HFF-Myc (cell line): ENCODE data around the gene CCNY.

Experiments
- DNase-seq: peaks from one replicate; pipeline ENCODE4 v3.0.0-alpha.2; 2011; ENCODE audit warnings: low read depth; ENCODE audit errors: extremely low read depth
- H3K4me3 ChIP-seq: replicated peaks from 2 replicates; pipeline ENCODE4 v1.5.1; 2011; ENCODE audit warnings: low read depth, mild to moderate bottlenecking, control low read depth, low read length
- TF ChIP-seq, protein P1 (sequence below): IDR thresholded peaks from 2 replicates; pipeline ENCODE4 v1.5.1; 2012; ENCODE audit warnings: mild to moderate bottlenecking, low read depth, low read length, control low read depth; ENCODE audit errors: missing control alignments

The CCNY gene

DNA sequence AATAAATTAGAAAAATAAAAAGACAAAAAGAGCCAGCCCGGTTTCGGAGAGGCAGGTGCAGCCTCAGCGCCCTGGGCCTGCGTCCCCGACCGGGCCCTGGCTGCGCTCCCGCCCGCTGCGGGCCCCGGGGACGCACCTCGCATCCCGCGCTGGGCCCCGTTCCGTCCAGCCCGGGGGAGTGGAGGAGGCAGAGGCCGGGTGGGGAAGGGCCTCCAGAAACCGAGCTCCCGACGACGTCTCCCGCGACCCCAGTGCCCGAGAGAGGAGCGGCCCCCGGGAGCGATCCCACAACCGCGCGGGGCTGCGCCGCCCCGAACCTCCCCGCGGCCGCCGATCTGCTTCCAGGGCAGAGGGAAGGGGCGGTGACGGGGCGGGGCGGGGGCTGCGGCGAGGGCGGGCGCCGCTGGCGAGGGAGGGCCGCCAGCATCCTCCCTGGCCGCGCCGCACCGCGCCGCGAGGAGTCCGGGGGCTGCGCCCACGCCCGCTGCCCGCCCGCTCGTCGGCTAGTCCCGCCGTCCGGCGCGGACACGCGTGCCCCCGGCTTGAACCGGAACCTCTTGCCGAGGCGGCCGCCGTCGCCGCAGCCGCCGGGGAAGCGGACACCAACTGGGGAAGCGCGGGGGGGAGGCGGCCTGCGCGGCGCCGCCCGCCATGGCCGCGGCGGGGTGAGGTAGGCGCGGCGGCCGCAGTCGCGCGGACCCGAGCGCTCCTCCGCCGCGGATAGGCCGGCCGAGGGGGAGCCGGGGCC, at the start of gene CCNY:
Gene CCNY, plus strand, starts transcription at position 426 of the 748 bp plus-strand sequence. CDS start 545 bp downstream, outside the sequence.
- no peak for DNase-seq
- peak within 1 kb of the TSS; percentile 81 for H3K4me3 ChIP-seq
- TF ChIP-seq, protein P1, sequence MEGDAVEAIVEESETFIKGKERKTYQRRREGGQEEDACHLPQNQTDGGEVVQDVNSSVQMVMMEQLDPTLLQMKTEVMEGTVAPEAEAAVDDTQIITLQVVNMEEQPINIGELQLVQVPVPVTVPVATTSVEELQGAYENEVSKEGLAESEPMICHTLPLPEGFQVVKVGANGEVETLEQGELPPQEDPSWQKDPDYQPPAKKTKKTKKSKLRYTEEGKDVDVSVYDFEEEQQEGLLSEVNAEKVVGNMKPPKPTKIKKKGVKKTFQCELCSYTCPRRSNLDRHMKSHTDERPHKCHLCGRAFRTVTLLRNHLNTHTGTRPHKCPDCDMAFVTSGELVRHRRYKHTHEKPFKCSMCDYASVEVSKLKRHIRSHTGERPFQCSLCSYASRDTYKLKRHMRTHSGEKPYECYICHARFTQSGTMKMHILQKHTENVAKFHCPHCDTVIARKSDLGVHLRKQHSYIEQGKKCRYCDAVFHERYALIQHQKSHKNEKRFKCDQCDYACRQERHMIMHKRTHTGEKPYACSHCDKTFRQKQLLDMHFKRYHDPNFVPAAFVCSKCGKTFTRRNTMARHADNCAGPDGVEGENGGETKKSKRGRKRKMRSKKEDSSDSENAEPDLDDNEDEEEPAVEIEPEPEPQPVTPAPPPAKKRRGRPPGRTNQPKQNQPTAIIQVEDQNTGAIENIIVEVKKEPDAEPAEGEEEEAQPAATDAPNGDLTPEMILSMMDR, result no peak

- H3K4me3 ChIP-seq, result no peak overlapping the region
- TF ChIP-seq, protein P1, result no peak
- DNase-seq, result no peak
Measured at GRCh38 chr10:35289198-35289597, 47.1 kb upstream of the CCNY start.

DNA sequence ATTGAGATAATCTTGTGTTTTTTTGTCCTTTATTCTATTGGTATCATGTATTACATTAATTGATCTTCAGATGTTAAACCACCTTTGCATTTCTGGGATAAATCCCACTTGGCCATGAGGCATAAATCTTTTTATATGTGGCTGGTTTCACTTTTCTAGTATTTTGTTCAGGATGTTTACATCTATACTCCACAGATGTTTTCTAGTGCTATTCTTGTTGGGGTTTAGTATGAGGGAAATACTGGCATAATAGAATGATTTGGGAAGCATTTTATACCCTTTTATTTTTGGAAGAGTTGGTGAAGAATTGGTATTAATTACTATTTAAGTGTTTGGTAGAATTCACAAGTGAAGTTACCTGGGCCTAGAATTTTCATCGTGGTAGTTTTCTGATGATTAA, 41.8 kb upstream of the CCNY start:
- no peak for DNase-seq
- TF ChIP-seq, protein P1, result no peak

DNA sequence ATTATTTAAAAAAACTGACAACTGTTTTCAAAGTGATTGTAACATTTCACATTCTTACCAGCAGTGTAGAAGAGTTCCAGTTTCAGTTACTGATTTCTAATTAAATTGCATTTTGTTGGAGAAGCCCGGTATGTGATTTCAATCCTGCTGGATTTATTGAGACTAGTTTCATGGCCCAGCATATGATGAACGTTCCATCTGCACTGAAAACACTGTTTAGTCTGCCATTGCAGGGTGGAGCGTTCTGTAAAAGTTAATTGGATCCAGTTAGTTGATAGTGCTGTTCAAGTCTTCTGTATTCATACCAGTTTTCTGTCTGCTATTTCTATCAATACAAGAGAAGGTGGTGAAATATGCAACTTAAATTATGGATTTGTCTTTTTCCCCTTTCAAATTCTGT, 37.3 kb upstream of the CCNY start:
- DNase-seq, result no peak
- TF ChIP-seq, protein P1, result no peak
- H3K4me3 ChIP-seq, result no peak overlapping the region

More for the DNA sequence above, 41.8 kb upstream of the CCNY start:
- H3K4me3 ChIP-seq, result no peak overlapping the region

GRCh38 chr10:35300063-35300699, 36.1 kb upstream of the CCNY start:
- TF ChIP-seq, protein P1, result no peak
- no peak overlapping the region for H3K4me3 ChIP-seq
- DNase-seq, result peak; percentile 42

- no peak for DNase-seq
- no peak overlapping the region for H3K4me3 ChIP-seq
- TF ChIP-seq, protein P1, result no peak
Measured at GRCh38 chr10:35304649-35305048, 31.7 kb upstream of the CCNY start.
